ENCODE data around the gene SPATC1L. TPM values are rescaled to one million over a fixed set of nuclear protein-coding genes. Genes with fewer than 3 reads are reported as not detected.

SPATC1L gene
- polyA plus RNA-seq, 1 donor from 2014 or later, result 20.6 TPM

DNA sequence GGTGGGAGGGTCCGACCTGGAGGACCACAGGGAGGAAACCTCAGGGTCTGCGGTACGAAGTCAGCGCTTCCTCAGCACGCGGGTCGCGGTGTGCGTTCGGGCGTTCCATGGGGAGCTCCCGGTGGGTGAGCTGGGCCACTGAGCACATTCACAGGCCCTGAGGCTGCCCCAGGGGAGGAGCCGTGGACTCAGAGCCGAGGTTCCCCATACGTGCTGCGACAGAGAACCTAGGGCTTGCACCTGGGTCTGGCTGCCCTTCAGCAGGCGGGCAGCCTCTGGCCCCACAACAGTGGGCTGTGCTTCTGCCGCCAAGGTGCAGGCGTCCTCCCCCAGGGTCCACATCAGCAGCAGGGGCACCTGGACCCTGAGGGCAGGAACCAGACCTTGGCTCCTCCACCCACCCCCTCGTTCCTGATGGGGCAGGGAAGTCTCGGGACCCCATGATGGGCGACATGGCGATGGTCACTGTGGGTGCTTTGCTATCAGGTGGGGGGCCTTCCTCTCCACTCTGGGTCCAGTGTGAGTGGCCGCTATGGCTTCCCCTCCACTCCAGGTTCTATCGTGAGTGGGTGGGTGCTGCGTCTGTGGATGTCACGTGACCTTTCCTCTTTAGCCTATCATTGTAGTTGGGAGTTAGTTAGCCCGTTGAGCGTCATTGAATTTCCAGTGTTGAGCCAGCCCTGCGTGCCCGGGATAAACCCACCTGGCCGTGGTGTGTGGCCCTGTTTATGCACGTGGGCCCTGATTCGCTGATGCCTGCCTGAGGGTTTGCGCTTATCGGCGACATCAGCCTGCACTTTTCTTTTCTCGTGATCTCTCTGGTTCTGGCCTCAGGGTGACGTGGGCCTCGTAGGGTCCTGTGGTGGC is 56.8 kb downstream of the SPATC1L start:
- no peaks in the 10 kb centered on the region for H3K79me2 ChIP-seq (replicated peaks; ENCODE audit: insufficient read depth, low read length)
- H3K4me2 ChIP-seq (ENCODE audit: low read length), result no peak overlapping the region
- H3K27me3 ChIP-seq (ENCODE audit: insufficient read depth, low read depth, low read length), result no peaks in the 10 kb centered on the region
- H3K4me3 ChIP-seq (ENCODE audit: low read length), result no peak overlapping the region
- no peak overlapping the region for H2AFZ ChIP-seq (ENCODE audit: low read depth, low read length)
- H3K27ac ChIP-seq (ENCODE audit: low read length), result no peak overlapping the region
- TF ChIP-seq POLR2AphosphoS5 (IDR thresholded peaks at IDR 0.05), result no peak
- TF ChIP-seq, protein P1, sequence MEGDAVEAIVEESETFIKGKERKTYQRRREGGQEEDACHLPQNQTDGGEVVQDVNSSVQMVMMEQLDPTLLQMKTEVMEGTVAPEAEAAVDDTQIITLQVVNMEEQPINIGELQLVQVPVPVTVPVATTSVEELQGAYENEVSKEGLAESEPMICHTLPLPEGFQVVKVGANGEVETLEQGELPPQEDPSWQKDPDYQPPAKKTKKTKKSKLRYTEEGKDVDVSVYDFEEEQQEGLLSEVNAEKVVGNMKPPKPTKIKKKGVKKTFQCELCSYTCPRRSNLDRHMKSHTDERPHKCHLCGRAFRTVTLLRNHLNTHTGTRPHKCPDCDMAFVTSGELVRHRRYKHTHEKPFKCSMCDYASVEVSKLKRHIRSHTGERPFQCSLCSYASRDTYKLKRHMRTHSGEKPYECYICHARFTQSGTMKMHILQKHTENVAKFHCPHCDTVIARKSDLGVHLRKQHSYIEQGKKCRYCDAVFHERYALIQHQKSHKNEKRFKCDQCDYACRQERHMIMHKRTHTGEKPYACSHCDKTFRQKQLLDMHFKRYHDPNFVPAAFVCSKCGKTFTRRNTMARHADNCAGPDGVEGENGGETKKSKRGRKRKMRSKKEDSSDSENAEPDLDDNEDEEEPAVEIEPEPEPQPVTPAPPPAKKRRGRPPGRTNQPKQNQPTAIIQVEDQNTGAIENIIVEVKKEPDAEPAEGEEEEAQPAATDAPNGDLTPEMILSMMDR (IDR thresholded peaks at IDR 0.05; ENCODE audit: poor library complexity, severe bottlenecking), result no peak
- no peak for TF ChIP-seq EZH2 (IDR thresholded peaks at IDR 0.05; ENCODE audit: borderline replicate concordance, insufficient read depth, low read length, poor library complexity, severe bottlenecking)
- no peak for TF ChIP-seq SMC3 (conservative IDR thresholded peaks at IDR 0.05; ENCODE audit: poor library complexity)
- no peak for TF ChIP-seq MXI1 (conservative IDR thresholded peaks at IDR 0.05; ENCODE audit: poor library complexity, severe bottlenecking)
- TF ChIP-seq, protein P2, sequence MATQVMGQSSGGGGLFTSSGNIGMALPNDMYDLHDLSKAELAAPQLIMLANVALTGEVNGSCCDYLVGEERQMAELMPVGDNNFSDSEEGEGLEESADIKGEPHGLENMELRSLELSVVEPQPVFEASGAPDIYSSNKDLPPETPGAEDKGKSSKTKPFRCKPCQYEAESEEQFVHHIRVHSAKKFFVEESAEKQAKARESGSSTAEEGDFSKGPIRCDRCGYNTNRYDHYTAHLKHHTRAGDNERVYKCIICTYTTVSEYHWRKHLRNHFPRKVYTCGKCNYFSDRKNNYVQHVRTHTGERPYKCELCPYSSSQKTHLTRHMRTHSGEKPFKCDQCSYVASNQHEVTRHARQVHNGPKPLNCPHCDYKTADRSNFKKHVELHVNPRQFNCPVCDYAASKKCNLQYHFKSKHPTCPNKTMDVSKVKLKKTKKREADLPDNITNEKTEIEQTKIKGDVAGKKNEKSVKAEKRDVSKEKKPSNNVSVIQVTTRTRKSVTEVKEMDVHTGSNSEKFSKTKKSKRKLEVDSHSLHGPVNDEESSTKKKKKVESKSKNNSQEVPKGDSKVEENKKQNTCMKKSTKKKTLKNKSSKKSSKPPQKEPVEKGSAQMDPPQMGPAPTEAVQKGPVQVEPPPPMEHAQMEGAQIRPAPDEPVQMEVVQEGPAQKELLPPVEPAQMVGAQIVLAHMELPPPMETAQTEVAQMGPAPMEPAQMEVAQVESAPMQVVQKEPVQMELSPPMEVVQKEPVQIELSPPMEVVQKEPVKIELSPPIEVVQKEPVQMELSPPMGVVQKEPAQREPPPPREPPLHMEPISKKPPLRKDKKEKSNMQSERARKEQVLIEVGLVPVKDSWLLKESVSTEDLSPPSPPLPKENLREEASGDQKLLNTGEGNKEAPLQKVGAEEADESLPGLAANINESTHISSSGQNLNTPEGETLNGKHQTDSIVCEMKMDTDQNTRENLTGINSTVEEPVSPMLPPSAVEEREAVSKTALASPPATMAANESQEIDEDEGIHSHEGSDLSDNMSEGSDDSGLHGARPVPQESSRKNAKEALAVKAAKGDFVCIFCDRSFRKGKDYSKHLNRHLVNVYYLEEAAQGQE (IDR thresholded peaks at IDR 0.05; ENCODE audit: borderline replicate concordance), result no peak
- no peak for TF ChIP-seq EP300 (conservative IDR thresholded peaks at IDR 0.05; ENCODE audit: poor library complexity, severe bottlenecking)
- no peak for TF ChIP-seq RAD21 (conservative IDR thresholded peaks at IDR 0.05)
- no peak for TF ChIP-seq TAF1 (IDR thresholded peaks at IDR 0.05; ENCODE audit: low read depth)
- H3F3A ChIP-seq (ENCODE audit: insufficient read depth, low read length, poor library complexity, severe bottlenecking), result no peaks in the 10 kb centered on the region
- no peaks in the 10 kb centered on the region for H3K9me3 ChIP-seq (ENCODE audit: low read length)
- H3K36me3 ChIP-seq (ENCODE audit: insufficient read depth, low read length), result no peaks in the 10 kb centered on the region
- no peaks in the 10 kb centered on the region for H4K20me1 ChIP-seq (ENCODE audit: insufficient read depth)
- H3K9ac ChIP-seq (ENCODE audit: low read length), result no peak overlapping the region
- H3K9me2 ChIP-seq (ENCODE audit: insufficient read depth, low read length), result no peaks in the 10 kb centered on the region

DNA sequence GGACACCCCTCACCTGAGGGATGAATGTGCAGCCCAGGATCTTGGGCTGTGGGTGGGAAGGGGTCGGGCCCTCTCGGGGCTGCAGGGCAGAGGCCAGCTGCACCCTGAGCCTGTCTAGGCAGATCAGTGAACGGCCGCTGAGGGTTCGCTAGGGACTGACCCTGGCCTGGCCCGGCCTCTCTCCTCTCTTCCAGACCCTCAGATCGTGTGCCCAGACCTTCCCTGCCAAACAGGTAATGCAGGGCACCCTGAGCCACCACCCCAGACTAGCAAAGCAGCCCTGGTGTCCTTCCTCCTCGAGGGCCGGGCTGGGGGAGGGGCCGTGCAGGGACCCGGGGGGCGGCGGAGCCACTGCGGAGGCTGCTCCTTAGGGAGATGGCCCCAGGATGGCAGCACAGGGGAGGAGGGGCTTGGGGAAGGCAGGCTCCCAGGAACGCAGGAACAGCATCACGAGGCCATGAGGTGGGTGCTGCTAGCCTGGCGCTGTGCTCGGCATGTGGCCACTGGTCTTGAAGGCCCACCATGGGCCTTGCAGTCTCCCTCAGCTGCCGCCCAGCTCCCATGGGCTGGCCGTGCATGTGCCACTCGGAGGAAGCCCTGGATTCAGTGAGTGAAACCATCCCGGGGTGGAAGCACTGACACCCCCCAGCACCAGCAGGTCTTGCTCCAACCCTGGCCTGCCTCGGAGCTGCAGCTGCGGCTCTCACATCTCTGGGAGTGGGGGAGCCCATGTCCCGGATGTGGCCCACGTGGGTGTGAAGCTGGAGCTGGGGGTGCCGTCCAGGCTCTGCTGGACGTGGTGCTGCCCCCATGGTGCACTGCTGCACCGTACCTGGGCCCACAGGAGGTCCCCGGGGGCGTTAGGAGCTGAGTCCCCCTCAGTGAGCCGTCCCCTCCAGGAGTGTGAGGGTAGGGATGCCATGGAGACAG is 57.7 kb downstream of the SPATC1L start:
- no peaks in the 10 kb centered on the region for H3K9me3 ChIP-seq (ENCODE audit: low read length)
- no peak overlapping the region for H3K4me2 ChIP-seq (ENCODE audit: low read length)
- no peaks in the 10 kb centered on the region for H4K20me1 ChIP-seq (ENCODE audit: insufficient read depth)
- no peaks in the 10 kb centered on the region for H3K9me2 ChIP-seq (ENCODE audit: insufficient read depth, low read length)
- H3K9ac ChIP-seq (ENCODE audit: low read length), result no peak overlapping the region
- H2AFZ ChIP-seq (ENCODE audit: low read depth, low read length), result no peak overlapping the region
- no peaks in the 10 kb centered on the region for H3K27me3 ChIP-seq (ENCODE audit: insufficient read depth, low read depth, low read length)
- no peaks in the 10 kb centered on the region for H3F3A ChIP-seq (ENCODE audit: insufficient read depth, low read length, poor library complexity, severe bottlenecking)
- no peak overlapping the region for H3K27ac ChIP-seq (ENCODE audit: low read length)
- no peaks in the 10 kb centered on the region for H3K36me3 ChIP-seq (ENCODE audit: insufficient read depth, low read length)
- TF ChIP-seq SMC3 (conservative IDR thresholded peaks at IDR 0.05; ENCODE audit: poor library complexity), result no peak
- no peak for TF ChIP-seq POLR2AphosphoS5 (IDR thresholded peaks at IDR 0.05)
- H3K4me3 ChIP-seq (ENCODE audit: low read length), result no peak overlapping the region
- H3K79me2 ChIP-seq (replicated peaks; ENCODE audit: insufficient read depth, low read length), result no peaks in the 10 kb centered on the region
